AG09309 (cell line): ENCODE measurements around the gene FCER1G.
A peak's percentile ranks its signal among the peaks of the same experiment; 100 is the strongest.

Source experiments
- DNase-seq: peaks from one replicate; pipeline ENCODE4 v3.0.0-alpha.2; 2010; ENCODE audit warnings: low read depth
- H3K4me3 ChIP-seq: 2 replicates; pipeline ENCODE4 v1.5.1; 2011; ENCODE audit warnings: mild to moderate bottlenecking, low read depth, low read length, moderate library complexity; ENCODE audit not compliant: control insufficient read depth
- CTCF ChIP-seq: IDR thresholded peaks from 2 replicates; pipeline ENCODE4 v1.5.1; 2011; ENCODE audit warnings: mild to moderate bottlenecking, low read depth, low read length, inconsistent platforms; ENCODE audit not compliant: insufficient read depth, control insufficient read depth; ENCODE audit errors: missing control alignments

Gene FCER1G

DNA sequence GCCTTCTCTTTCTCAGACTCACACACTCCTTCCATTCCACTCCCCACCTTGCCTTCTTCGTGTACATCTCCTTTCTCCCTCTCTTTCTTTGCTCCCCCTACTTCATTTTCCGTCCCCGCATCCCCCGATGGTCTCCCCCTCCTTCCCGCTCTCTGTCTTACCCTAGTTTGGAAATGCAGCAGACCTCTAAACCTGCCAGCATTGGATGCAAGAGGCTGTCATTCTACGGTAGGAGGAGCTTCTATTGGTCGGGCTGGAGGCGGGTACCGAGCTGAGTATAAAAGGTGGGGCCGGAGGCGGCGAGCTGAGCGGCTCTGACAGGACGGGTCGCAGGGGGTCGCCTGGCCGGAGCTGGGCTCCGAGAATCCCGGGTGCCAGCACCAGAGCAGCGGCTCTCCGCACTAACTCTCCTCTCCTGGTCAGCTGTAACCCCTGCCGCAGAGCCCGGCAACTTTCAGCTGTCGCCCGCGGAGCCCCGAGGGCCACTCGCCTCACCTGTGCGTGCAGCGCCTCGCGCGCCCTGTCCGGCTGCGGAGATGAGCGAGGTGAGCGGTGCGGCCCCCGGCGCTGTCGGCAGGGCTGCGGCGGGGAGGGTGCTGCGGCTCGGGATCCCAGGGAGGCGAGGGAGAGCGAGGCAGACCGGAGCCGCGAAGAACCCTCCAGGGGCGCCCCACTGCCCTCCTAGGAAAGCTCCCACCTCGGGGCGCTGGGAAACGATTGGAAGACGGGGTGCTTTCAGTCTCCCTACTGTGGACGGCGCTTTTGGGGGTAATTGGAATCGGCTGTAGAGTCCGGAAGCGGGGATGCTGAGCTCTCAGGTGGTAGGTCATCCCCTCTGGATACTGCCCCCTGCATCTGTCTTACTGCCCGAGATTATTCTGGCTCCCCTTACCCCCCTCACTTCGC, 43.6 kb downstream of the FCER1G start, which contains the start of gene PCP4L1:
PCP4L1 (plus strand) TSS at position 307 of the 906 bp plus-strand sequence; CDS start at position 537, 230 bp downstream.
- no peak for DNase-seq
- peak within 1 kb of the TSS; percentile 43 for H3K4me3 ChIP-seq

DNA sequence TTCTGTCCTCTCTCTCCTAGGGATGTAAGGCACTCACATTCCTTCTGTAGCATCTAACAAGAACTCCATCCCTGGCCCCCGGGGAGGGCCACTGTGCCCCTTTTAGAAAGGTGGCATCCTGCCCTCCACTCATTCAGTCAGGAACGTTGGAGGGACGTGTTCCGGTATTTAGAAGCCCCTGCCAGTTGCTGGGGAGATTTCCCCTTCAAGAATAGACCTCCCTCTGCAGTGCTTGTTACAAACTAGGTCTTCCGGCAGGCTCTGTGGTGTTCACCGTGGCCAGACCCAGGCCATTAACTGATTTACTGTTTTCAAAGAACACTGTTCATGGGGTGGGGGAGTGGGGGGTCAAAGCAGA, 44.2 kb downstream of the FCER1G start:
- no peak overlapping the region for H3K4me3 ChIP-seq
- TF ChIP-seq CTCF = no peak
- no peak for DNase-seq

More for the DNA sequence above, 43.6 kb downstream of the FCER1G start, which contains the start of gene PCP4L1:
- no peak for TF ChIP-seq CTCF

- no peak for DNase-seq
- no peak overlapping the region for H3K4me3 ChIP-seq
- TF ChIP-seq CTCF = no peak
Observed at GRCh38 chr1:161259765-161260164, 44.7 kb downstream of the FCER1G start.

GRCh38 chr1:161260376-161261260, 45.5 kb downstream of the FCER1G start:
- TF ChIP-seq CTCF = no peak
- H3K4me3 ChIP-seq = no peak overlapping the region
- no peak for DNase-seq

DNA sequence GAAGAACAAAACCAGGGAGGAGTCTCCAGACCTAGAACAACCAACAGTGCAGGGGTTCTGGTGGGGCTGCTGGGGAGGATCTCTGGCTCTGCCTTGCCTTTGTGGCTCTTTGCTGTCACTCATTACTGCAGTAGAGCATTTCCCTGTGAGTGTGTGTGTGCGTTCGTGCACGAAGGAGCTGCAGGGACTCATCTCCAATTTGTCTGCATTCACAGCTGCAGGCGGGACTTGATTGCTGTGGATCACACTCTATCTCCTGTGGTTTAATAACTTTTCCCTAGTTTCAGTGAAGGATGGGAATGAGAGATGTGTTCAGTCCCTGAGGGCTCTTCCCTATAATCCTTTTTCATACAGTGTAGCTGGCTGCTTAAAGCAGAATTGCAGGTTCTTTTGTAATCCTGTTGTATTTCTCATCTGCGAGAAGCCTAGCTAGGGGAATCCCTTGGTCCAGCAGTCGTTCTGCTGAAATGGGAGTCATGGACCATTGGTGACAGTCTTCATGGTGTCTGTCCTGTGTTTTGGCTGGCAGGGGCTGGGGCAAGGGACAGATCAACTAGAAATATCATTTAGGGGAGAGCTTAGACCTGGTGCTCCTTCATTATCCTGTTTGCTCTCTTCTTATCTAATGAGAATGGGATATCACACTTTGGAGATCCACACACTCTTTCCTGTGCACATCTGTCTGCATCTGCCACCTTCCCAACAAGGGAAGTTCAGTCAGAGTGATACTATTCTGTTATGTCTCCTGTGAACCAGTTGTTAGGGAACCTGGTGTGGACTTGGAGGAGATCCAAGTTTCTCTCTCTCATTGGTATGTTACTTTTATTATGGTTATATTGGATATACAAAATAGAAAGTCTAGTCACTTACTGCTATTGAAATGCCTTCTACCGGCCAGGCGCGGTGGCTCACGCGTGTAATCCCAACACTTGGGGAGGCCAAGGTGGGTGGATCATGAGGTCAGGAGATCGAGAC, 46.5 kb downstream of the FCER1G start:
- no peak for TF ChIP-seq CTCF
- DNase-seq = no peak
- no peak overlapping the region for H3K4me3 ChIP-seq

DNA sequence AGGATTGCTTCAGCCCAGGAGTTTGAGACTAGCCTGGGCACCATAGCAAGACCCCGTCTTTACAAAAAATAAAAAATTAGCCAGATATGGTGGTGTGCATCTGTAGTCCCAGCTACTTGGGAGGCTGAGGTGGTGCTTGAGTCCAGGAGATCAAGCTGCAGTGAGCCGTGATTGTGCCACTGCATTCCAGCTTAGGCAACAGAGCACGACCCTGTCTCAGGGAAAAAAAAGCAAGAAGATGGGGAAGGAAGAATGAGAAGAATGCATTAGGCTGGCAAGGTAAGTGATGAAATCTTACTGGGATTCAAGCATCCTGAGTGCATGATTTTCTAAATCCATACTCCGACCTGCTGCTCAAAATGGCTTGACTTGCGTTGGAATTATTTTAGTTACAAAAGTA, 50.2 kb downstream of the FCER1G start:
- no peak for TF ChIP-seq CTCF
- H3K4me3 ChIP-seq = no peak overlapping the region
- no peak for DNase-seq
